ENCODE data around the gene INPP5K. TPM values are rescaled to one million over a fixed set of nuclear protein-coding genes. Genes with fewer than 3 reads are reported as not detected.
"Not testable (repeated sequence)": the region's sequence is repeated elsewhere in the genome, so short reads cannot be mapped to it uniquely, and the experiment has no call there.

The INPP5K gene
- total RNA-seq, 1 donor from 2014 or later, result 50.0 TPM

DNA sequence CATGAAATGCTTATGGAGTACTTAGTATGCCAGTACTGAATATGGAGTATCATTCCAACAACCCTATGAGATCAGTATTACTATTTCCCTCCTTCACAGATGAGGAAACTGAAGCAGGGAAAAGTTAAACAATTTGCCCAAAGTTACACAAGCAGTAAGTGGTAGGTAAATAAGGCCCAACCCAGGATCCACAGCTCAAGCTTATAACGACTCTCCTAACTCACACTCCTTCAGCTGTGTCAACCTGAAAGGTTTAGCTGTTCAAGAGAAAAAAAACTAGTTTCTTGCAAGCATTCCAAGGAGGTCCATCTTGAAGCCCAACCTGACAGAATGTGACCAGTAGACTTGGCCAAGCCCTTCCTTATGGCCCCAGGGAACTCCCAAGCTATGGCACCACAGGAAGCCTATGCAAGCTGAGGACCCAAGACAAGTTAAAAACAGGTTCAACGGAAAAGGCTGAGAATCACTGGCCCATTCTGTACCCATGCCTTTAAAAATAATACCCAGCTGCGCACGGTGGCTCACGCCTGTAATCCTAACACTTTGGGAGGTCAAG lies 66.9 kb downstream of the INPP5K start:
- Mint-ChIP-seq H3K27ac (no peak overlapping the region), H3K27me3 (no peaks in the 10 kb centered on the region), H3K9me3 (no peaks in the 10 kb centered on the region), H3K4me3 (no peak overlapping the region), H3K4me1 (peaks cover 51% of the 10 kb centered on the region), H3K36me3 (ENCODE audit: low read depth) (peaks cover 48% of the 10 kb centered on the region)
- TF ChIP-seq, protein P1, sequence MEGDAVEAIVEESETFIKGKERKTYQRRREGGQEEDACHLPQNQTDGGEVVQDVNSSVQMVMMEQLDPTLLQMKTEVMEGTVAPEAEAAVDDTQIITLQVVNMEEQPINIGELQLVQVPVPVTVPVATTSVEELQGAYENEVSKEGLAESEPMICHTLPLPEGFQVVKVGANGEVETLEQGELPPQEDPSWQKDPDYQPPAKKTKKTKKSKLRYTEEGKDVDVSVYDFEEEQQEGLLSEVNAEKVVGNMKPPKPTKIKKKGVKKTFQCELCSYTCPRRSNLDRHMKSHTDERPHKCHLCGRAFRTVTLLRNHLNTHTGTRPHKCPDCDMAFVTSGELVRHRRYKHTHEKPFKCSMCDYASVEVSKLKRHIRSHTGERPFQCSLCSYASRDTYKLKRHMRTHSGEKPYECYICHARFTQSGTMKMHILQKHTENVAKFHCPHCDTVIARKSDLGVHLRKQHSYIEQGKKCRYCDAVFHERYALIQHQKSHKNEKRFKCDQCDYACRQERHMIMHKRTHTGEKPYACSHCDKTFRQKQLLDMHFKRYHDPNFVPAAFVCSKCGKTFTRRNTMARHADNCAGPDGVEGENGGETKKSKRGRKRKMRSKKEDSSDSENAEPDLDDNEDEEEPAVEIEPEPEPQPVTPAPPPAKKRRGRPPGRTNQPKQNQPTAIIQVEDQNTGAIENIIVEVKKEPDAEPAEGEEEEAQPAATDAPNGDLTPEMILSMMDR (IDR thresholded peaks at IDR 0.05), result no peak
- intact Hi-C loops (cut with micrococcal nuclease), result no loop called here
- DNase-seq (no peak), ATAC-seq (ENCODE audit: low read depth) (no peak)
- ChIA-PET CTCF (interaction anchor here (0.9 kb wide), 1 partner anchor 84 kb away, joined by 4 read pairs; no protein-coding TSS in a partner anchor), POLR2A (interaction anchor here (0.6 to 1.4 kb wide), 2 partner anchors 8 to 13 kb away, joined by 3 to 4 read pairs; no protein-coding TSS in a partner anchor)

DNA sequence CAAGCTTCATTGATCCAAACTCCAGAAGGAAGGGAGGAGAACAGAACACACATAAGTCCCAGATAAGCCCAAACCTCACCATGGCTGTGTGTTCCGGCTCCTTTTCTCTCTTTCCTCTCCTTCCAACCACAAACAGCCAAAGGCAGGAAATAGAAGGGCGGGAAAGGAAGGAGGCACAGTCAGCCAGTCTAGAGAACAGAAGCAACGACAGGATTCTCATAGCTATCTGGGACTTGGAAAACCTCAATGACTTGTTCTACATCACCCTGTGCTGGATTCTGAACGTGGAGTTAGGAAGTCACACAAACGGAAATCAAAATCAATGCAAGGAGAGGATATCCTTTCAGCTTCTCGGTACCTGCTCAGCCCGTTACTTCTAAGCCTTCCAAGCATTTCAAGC lies 69.4 kb downstream of the INPP5K start:
- TF ChIP-seq, protein P1 (IDR thresholded peaks at IDR 0.05), result no peak
- Mint-ChIP-seq H3K27me3 (no peaks in the 10 kb centered on the region), H3K4me1 (peaks cover 33% of the 10 kb centered on the region), H3K9me3 (no peaks in the 10 kb centered on the region), H3K36me3 (ENCODE audit: low read depth) (peaks cover 41% of the 10 kb centered on the region), H3K4me3 (no peak overlapping the region), H3K27ac (no peak overlapping the region)
- POLR2A ChIA-PET, result no interaction called here
- DNase-seq (no peak), ATAC-seq (ENCODE audit: low read depth) (no peak)
- CTCF ChIA-PET, result no interaction called here
- intact Hi-C loops (cut with micrococcal nuclease), result no loop called here

DNA sequence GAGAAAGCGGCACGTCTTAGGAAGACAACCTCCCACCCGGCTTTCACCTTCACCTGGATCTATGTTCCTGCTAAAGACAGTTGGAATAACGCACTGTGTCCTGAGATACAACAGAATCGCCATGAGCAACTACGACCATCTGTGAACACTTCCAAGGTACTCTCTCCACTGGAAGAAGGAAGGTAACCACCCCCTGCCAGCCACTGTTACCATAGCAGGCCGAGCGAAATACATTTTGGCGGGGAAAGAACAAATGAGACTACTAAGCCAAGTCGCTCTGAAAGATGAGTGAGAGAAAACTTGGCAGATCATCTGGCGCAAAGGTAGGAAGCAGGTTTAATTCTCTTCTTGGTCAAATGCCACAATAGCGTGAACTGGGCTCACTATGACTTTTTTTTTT lies 70.2 kb downstream of the INPP5K start:
- H3K27me3 Mint-ChIP-seq, result no peaks in the 10 kb centered on the region
- intact Hi-C loops (cut with micrococcal nuclease), result no loop called here
- H3K4me1 Mint-ChIP-seq, result peaks cover 28% of the 10 kb centered on the region
- ATAC-seq (ENCODE audit: low read depth), result no peak
- TF ChIP-seq, protein P1 (IDR thresholded peaks at IDR 0.05), result no peak
- peaks cover 37% of the 10 kb centered on the region for H3K36me3 Mint-ChIP-seq (ENCODE audit: low read depth)
- H3K9me3 Mint-ChIP-seq, result no peaks in the 10 kb centered on the region
- DNase-seq, result no peak
- H3K4me3 Mint-ChIP-seq, result no peak overlapping the region
- ChIA-PET POLR2A (no interaction called here), CTCF (no interaction called here)
- H3K27ac Mint-ChIP-seq, result no peak overlapping the region

DNA sequence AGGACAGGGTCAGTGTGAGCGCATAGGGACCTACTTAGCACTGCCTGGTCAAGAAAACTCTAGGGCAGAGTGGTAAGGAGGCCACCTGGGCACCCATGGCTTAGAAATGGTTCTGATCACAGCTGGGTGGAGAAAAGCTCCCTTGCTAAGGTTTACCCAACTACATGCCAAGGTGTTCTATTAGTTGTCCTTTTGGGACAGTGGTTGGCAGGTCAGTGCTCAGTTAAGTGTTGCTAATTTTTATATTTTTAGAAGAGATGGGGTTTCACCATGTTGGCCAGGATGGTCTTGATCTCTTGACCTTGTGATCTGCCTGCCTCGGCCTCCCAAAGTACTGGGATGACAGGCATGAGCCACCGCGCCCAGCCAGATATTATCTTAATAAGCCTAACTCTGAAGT lies 70.7 kb downstream of the INPP5K start:
- DNase-seq; H3K27me3 Mint-ChIP-seq; CTCF ChIA-PET; H3K27ac Mint-ChIP-seq; POLR2A ChIA-PET; H3K9me3 Mint-ChIP-seq; H3K4me3 Mint-ChIP-seq; intact Hi-C loops (cut with micrococcal nuclease); ATAC-seq (ENCODE audit: low read depth): not testable (repeated sequence)
- H3K36me3 Mint-ChIP-seq (ENCODE audit: low read depth), result peaks cover 37% of the 10 kb centered on the region
- peaks cover 28% of the 10 kb centered on the region for H3K4me1 Mint-ChIP-seq

Other genes starting within 250 kb of the INPP5K start
- gene BHLHA9, start 246.2 kb downstream of the INPP5K start, total RNA-seq, result not detected in 2 replicates
- not detected in 2 replicates for gene TRARG1, start 236.9 kb downstream of the INPP5K start, total RNA-seq
- 253 and 263 TPM in 2 replicates for gene YWHAE, start 116.4 kb downstream of the INPP5K start, total RNA-seq
- gene CRK, start 60.4 kb downstream of the INPP5K start, total RNA-seq, result 22.5 and 29.1 TPM in 2 replicates
- gene MYO1C, start 23.9 kb downstream of the INPP5K start, total RNA-seq, result 189 and 190 TPM in 2 replicates
- 97.0 and 113 TPM in 2 replicates for gene PITPNA, start 46.2 kb upstream of the INPP5K start, total RNA-seq
- gene SLC43A2, start 112.2 kb upstream of the INPP5K start, total RNA-seq, result 148 and 167 TPM in 2 replicates
- 6.6 and 8.0 TPM in 2 replicates for gene SCARF1, start 129.1 kb upstream of the INPP5K start, total RNA-seq
- gene RILP, start 133.3 kb upstream of the INPP5K start, total RNA-seq, result 9.7 and 9.8 TPM in 2 replicates
- 401 and 442 TPM in 2 replicates for gene PRPF8, start 168.3 kb upstream of the INPP5K start, total RNA-seq
- gene TLCD2, start 193.8 kb upstream of the INPP5K start, total RNA-seq, result 0.02 and 0.04 TPM in 2 replicates
- gene WDR81, start 208.1 kb upstream of the INPP5K start, total RNA-seq, result 42.7 and 48.4 TPM in 2 replicates
- 0.82 and 1.3 TPM in 2 replicates for gene SERPINF2, start 226.3 kb upstream of the INPP5K start, total RNA-seq
- 8.7 and 14.8 TPM in 2 replicates for gene SERPINF1, start 245.4 kb upstream of the INPP5K start, total RNA-seq